Kidney (tissue), 14 donors: Measurements from ENCODE around the gene NOL6. TPM values are rescaled to one million over a fixed set of nuclear protein-coding genes. Genes with fewer than 3 reads are reported as not detected.
"Not testable (repeated sequence)": the region's sequence is repeated elsewhere in the genome, so short reads cannot be mapped to it uniquely, and the experiment has no call there.

ENCODE experiments used
- DNase-seq, 5 donors: peaks; one replicate each; pipeline ENCODE4 v3.0.0-alpha.2; 2013 to 2020
- FAIRE-seq: peaks from 2 replicates; lab custom pipeline; 2012; peaks lifted over from hg19 to GRCh38; lab: Jason Lieb, UNC
- H3K27ac ChIP-seq, 2 donors: one replicate each; pipeline ENCODE4 v1.7.0; 2013; ENCODE audit warnings: low read depth in 2 of 2, low read length in 2 of 2, inconsistent platforms in 1 of 2
- H3K27me3 ChIP-seq: one replicate; pipeline ENCODE4 v1.7.1; 2013; ENCODE audit warnings: low read length, inconsistent platforms; ENCODE audit not compliant: control insufficient read depth, insufficient read depth
- H3K36me3 ChIP-seq, 3 donors: one replicate each; pipeline versions ENCODE4 v1.7.0 to v1.7.1; 2013; ENCODE audit warnings: low read length in 3 of 3, control low read depth in 1 of 3, inconsistent platforms in 1 of 3; ENCODE audit not compliant: insufficient read depth in 3 of 3, control insufficient read depth in 2 of 3
- H3K4me1 ChIP-seq, 3 donors: one replicate each; pipeline versions ENCODE4 v1.7.0 to v1.7.1; 2013; ENCODE audit warnings: low read length in 3 of 3, inconsistent platforms in 1 of 3, low read depth in 1 of 3; ENCODE audit not compliant: control insufficient read depth in 2 of 3, insufficient read depth in 2 of 3
- H3K4me3 ChIP-seq, 3 donors: one replicate each; pipeline versions ENCODE4 v1.7.0 to v1.8.1; 2013; ENCODE audit warnings: low read length in 3 of 3, control low read depth in 1 of 3, inconsistent platforms in 1 of 3
- H3K9ac ChIP-seq, 3 donors: one replicate each; pipeline versions ENCODE4 v1.7.0 to v1.7.1; 2013; ENCODE audit warnings: low read length in 3 of 3, control low read depth in 1 of 3, inconsistent platforms in 1 of 3
- H3K9me3 ChIP-seq, 3 donors: one replicate each; pipeline versions ENCODE4 v1.7.0 to v1.7.1; 2013; ENCODE audit warnings: low read length in 3 of 3, control low read depth in 1 of 3, inconsistent platforms in 1 of 3; ENCODE audit not compliant: control insufficient read depth in 2 of 3, insufficient read depth in 1 of 3
- CTCF ChIP-seq: IDR thresholded peaks from 3 replicates; pipeline ENCODE4 v1.5.1; 2012; ENCODE audit warnings: mild to moderate bottlenecking, moderate library complexity, borderline replicate concordance; ENCODE audit not compliant: insufficient read depth; ENCODE audit errors: extremely low read depth
- intact Hi-C: fragments of 100-400 bp; cut with DNase I; formaldehyde crosslinking; loops from one replicate; pipeline ENCODE4 v1.11.1; 2022
- polyA plus RNA-seq: library from polyadenylated mRNA; stranded (reverse); fragments of 350-450 nt; fragmentation: Illumina TruSeq; extraction: RNeasy Lipid Tissue Mini Kit (QIAGEN cat#74804); gene quantifications from one replicate; pipeline ENCODE4 v1.2.3, GENCODE V29; 2014; ENCODE audit warnings: low read depth, low replicate concordance; ENCODE audit not compliant: insufficient read depth
- total RNA-seq: library from RNA; stranded (reverse); fragmentation: NEBNext Ultra II Directional; extraction: Animal tissue kit (Norgen Biotek cat#: 25700); gene quantifications from one replicate; pipeline ENCODE4 v1.2.1, GENCODE V29; 2021
- donor health status: control.
- donor health status: control.
- donor health status: control.
- donor health status: control.
- donor health status: control.
- donor health status: DM: yes; HTN: yes; CAD: no.
- donor health status: Normal renal cell carcinoma (clear cell type).

The NOL6 gene
- total and polyA plus RNA-seq, 2 donors from 2014 or later = 10.8 to 32.8 TPM

DNA sequence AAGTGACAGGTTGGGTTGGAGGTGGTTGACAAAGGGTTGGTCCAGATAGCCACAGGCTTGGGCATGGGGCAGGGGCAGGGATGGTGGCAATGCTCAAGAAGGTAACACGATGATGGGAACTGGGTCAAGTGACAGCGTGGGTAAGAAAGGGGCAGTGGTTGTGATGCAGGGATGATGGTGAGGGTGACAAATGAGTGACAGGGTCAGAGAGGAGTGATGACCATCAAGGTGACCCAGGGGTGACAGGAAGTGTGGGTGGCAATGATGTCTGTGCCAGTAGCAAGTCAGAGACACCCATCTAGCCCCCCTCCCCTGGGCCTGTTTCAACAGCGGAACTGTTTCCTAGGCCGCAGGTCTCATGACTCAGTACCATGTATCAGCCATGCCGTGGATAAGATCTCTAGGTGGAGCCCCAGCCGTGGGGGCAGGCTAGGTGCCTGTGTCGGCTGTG, 46.9 kb downstream of the NOL6 start:
- H3K36me3 ChIP-seq = no peaks in the 10 kb centered on the region
- FAIRE-seq (no peak), DNase-seq (peak in 1 of 5 donors; percentile 31)
- peaks cover 0 to 7% (median 0%) of the 10 kb centered on the region in 3 donors for H3K4me1 ChIP-seq
- H3K9ac ChIP-seq = no peak overlapping the region
- H3K4me3 ChIP-seq = no peak overlapping the region
- no peaks in the 10 kb centered on the region for H3K27me3 ChIP-seq
- intact Hi-C loops = no loop called here
- no peaks in the 10 kb centered on the region for H3K9me3 ChIP-seq
- TF ChIP-seq CTCF = no peak
- H3K27ac ChIP-seq = no peak overlapping the region

- intact Hi-C loops = no loop called here
- Histone ChIP-seq H3K9ac (no peak overlapping the region), H3K36me3 (no peaks in the 10 kb centered on the region), H3K27ac (peak overlapping the region in 1 of 2 donors; percentile 77), H3K27me3 (no peaks in the 10 kb centered on the region), H3K4me3 (no peak overlapping the region), H3K9me3 (no peaks in the 10 kb centered on the region), H3K4me1 (peaks cover 0 to 2% (median 0%) of the 10 kb centered on the region in 3 donors)
- no peak for TF ChIP-seq CTCF
- no peak for DNase-seq
- FAIRE-seq = no peak
Observed at GRCh38 chr9:33425128-33425533, 48.6 kb downstream of the NOL6 start.

DNA sequence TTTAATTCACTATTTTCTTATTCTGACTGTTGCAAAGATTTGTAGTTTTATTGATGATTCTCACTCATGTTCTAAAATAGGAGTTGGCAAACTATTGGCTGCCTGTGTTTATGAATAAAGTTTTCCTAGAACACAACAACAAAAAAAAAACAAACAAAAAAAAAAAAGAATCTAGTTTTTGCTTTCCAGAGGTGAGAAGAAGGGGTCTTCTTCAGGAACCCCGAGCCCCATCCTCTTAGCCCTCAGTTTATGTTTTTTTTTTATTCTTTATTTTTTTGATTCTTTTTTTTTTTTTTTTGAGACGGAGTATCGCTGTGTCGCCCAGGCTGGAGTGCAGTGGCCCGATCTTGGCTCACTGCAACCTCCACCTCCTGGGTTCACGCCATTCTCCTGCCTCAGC, 49.2 kb downstream of the NOL6 start:
- H3K27ac ChIP-seq, intact Hi-C loops, H3K4me1 ChIP-seq, H3K36me3 ChIP-seq, DNase-seq, H3K27me3 ChIP-seq, H3K9me3 ChIP-seq, H3K9ac ChIP-seq, H3K4me3 ChIP-seq, FAIRE-seq: not testable (repeated sequence)

- H3K4me1 ChIP-seq, H3K27ac ChIP-seq, FAIRE-seq, H3K9ac ChIP-seq, DNase-seq, H3K27me3 ChIP-seq, H3K4me3 ChIP-seq, intact Hi-C loops, H3K9me3 ChIP-seq, H3K36me3 ChIP-seq: not testable (repeated sequence)
Observed at GRCh38 chr9:33424043-33424442, 49.7 kb downstream of the NOL6 start.
